Measurements from ENCODE around the gene NOL9.

Gene NOL9

GRCh38 chr1:6517435-6517851 is 36.9 kb downstream of the NOL9 start:
- Histone ChIP-seq H3K4me1 (ENCODE audit: insufficient read depth, low read length) (peaks cover 20% of the 10 kb centered on the region), H3K9me3 (ENCODE audit: low read length) (no peaks in the 10 kb centered on the region), H2AFZ (ENCODE audit: low read depth, low read length) (no peak overlapping the region), H3K36me3 (ENCODE audit: insufficient read depth, low read length) (no peaks in the 10 kb centered on the region), H3K4me3 (ENCODE audit: low read length) (no peak overlapping the region), H3K27me3 (ENCODE audit: insufficient read depth, low read length) (no peaks in the 10 kb centered on the region)

GRCh38 chr1:6515771-6516170 is 38.5 kb downstream of the NOL9 start:
- H3K4me3 ChIP-seq (ENCODE audit: low read length), result no peak overlapping the region

GRCh38 chr1:6513320-6513801 is 41.0 kb downstream of the NOL9 start:
- peaks cover 3% of the 10 kb centered on the region for H3K4me1 ChIP-seq (ENCODE audit: insufficient read depth, low read length)
- H3K36me3 ChIP-seq (ENCODE audit: insufficient read depth, low read length), result no peaks in the 10 kb centered on the region
- no peak overlapping the region for H2AFZ ChIP-seq (ENCODE audit: low read depth, low read length)
- H3K4me3 ChIP-seq (ENCODE audit: low read length), result no peak overlapping the region
- peaks cover 10% of the 10 kb centered on the region for H3K27me3 ChIP-seq (ENCODE audit: insufficient read depth, low read length)
- H3K9me3 ChIP-seq (ENCODE audit: low read length), result no peaks in the 10 kb centered on the region

More at GRCh38 chr1:6515771-6516170, 38.5 kb downstream of the NOL9 start:
- no peak overlapping the region for H2AFZ ChIP-seq (ENCODE audit: low read depth, low read length)
- H3K9me3 ChIP-seq (ENCODE audit: low read length), result no peaks in the 10 kb centered on the region
- no peaks in the 10 kb centered on the region for H3K27me3 ChIP-seq (ENCODE audit: insufficient read depth, low read length)
- H3K4me1 ChIP-seq (ENCODE audit: insufficient read depth, low read length), result peaks cover 18% of the 10 kb centered on the region
- no peaks in the 10 kb centered on the region for H3K36me3 ChIP-seq (ENCODE audit: insufficient read depth, low read length)

- Histone ChIP-seq H3K36me3 (ENCODE audit: insufficient read depth, low read length) (no peaks in the 10 kb centered on the region), H3K4me1 (ENCODE audit: insufficient read depth, low read length) (peaks cover 3% of the 10 kb centered on the region), H3K9me3 (ENCODE audit: low read length) (no peaks in the 10 kb centered on the region), H3K4me3 (ENCODE audit: low read length) (no peak overlapping the region), H3K27me3 (ENCODE audit: insufficient read depth, low read length) (peaks cover 14% of the 10 kb centered on the region), H2AFZ (ENCODE audit: low read depth, low read length) (no peak overlapping the region)
Observed at GRCh38 chr1:6512908-6513280, 41.4 kb downstream of the NOL9 start.

- Histone ChIP-seq H2AFZ (ENCODE audit: low read depth, low read length) (no peak overlapping the region), H3K4me1 (ENCODE audit: insufficient read depth, low read length) (peaks cover 3% of the 10 kb centered on the region), H3K4me3 (ENCODE audit: low read length) (no peak overlapping the region), H3K27me3 (ENCODE audit: insufficient read depth, low read length) (peaks cover 14% of the 10 kb centered on the region), H3K9me3 (ENCODE audit: low read length) (no peaks in the 10 kb centered on the region), H3K36me3 (ENCODE audit: insufficient read depth, low read length) (no peaks in the 10 kb centered on the region)
Observed at GRCh38 chr1:6512245-6512907, 41.9 kb downstream of the NOL9 start.

GRCh38 chr1:6511561-6512244 is 42.6 kb downstream of the NOL9 start:
- Histone ChIP-seq H3K9me3 (ENCODE audit: low read length) (no peaks in the 10 kb centered on the region), H3K36me3 (ENCODE audit: insufficient read depth, low read length) (no peaks in the 10 kb centered on the region), H3K27me3 (ENCODE audit: insufficient read depth, low read length) (peaks cover 16% of the 10 kb centered on the region), H3K4me1 (ENCODE audit: insufficient read depth, low read length) (peaks cover 8% of the 10 kb centered on the region), H2AFZ (ENCODE audit: low read depth, low read length) (no peak overlapping the region), H3K4me3 (ENCODE audit: low read length) (no peak overlapping the region)

- Histone ChIP-seq H3K27me3 (ENCODE audit: insufficient read depth, low read length) (peaks cover 16% of the 10 kb centered on the region), H3K4me3 (ENCODE audit: low read length) (no peak overlapping the region), H2AFZ (ENCODE audit: low read depth, low read length) (no peak overlapping the region), H3K9me3 (ENCODE audit: low read length) (no peaks in the 10 kb centered on the region), H3K4me1 (ENCODE audit: insufficient read depth, low read length) (peaks cover 14% of the 10 kb centered on the region), H3K36me3 (ENCODE audit: insufficient read depth, low read length) (no peaks in the 10 kb centered on the region)
Observed at GRCh38 chr1:6511056-6511455, 43.3 kb downstream of the NOL9 start.

- Histone ChIP-seq H3K9me3 (ENCODE audit: low read length) (no peaks in the 10 kb centered on the region), H3K27me3 (ENCODE audit: insufficient read depth, low read length) (peaks cover 19% of the 10 kb centered on the region), H2AFZ (ENCODE audit: low read depth, low read length) (no peak overlapping the region), H3K4me1 (ENCODE audit: insufficient read depth, low read length) (peaks cover 16% of the 10 kb centered on the region), H3K36me3 (ENCODE audit: insufficient read depth, low read length) (no peaks in the 10 kb centered on the region), H3K4me3 (ENCODE audit: low read length) (no peak overlapping the region)
Observed at GRCh38 chr1:6510493-6510892, 43.8 kb downstream of the NOL9 start.

GRCh38 chr1:6509919-6510291 is 44.4 kb downstream of the NOL9 start:
- Histone ChIP-seq H3K36me3 (ENCODE audit: insufficient read depth, low read length) (no peaks in the 10 kb centered on the region), H2AFZ (ENCODE audit: low read depth, low read length) (no peak overlapping the region), H3K27me3 (ENCODE audit: insufficient read depth, low read length) (peaks cover 19% of the 10 kb centered on the region), H3K9me3 (ENCODE audit: low read length) (no peaks in the 10 kb centered on the region), H3K4me3 (ENCODE audit: low read length) (no peak overlapping the region), H3K4me1 (ENCODE audit: insufficient read depth, low read length) (peaks cover 16% of the 10 kb centered on the region)

GRCh38 chr1:6509220-6509918 is 44.9 kb downstream of the NOL9 start:
- Histone ChIP-seq H3K27me3 (ENCODE audit: insufficient read depth, low read length) (peaks cover 19% of the 10 kb centered on the region), H3K36me3 (ENCODE audit: insufficient read depth, low read length) (no peaks in the 10 kb centered on the region), H2AFZ (ENCODE audit: low read depth, low read length) (no peak overlapping the region), H3K9me3 (ENCODE audit: low read length) (no peaks in the 10 kb centered on the region), H3K4me1 (ENCODE audit: insufficient read depth, low read length) (peaks cover 16% of the 10 kb centered on the region), H3K4me3 (ENCODE audit: low read length) (no peak overlapping the region)

GRCh38 chr1:6508816-6509189 is 45.5 kb downstream of the NOL9 start:
- Histone ChIP-seq H2AFZ (ENCODE audit: low read depth, low read length) (no peak overlapping the region), H3K27me3 (ENCODE audit: insufficient read depth, low read length) (peaks cover 19% of the 10 kb centered on the region), H3K9me3 (ENCODE audit: low read length) (no peaks in the 10 kb centered on the region)

GRCh38 chr1:6508154-6508815 is 46.0 kb downstream of the NOL9 start:
- peaks cover 19% of the 10 kb centered on the region for H3K27me3 ChIP-seq (ENCODE audit: insufficient read depth, low read length)
- no peaks in the 10 kb centered on the region for H3K36me3 ChIP-seq (ENCODE audit: insufficient read depth, low read length)
- H2AFZ ChIP-seq (ENCODE audit: low read depth, low read length), result no peak overlapping the region
- H3K9me3 ChIP-seq (ENCODE audit: low read length), result no peaks in the 10 kb centered on the region
- H3K4me1 ChIP-seq (ENCODE audit: insufficient read depth, low read length), result peaks cover 16% of the 10 kb centered on the region
- no peak overlapping the region for H3K4me3 ChIP-seq (ENCODE audit: low read length)

More at GRCh38 chr1:6508816-6509189, 45.5 kb downstream of the NOL9 start:
- no peaks in the 10 kb centered on the region for H3K36me3 ChIP-seq (ENCODE audit: insufficient read depth, low read length)
- peaks cover 16% of the 10 kb centered on the region for H3K4me1 ChIP-seq (ENCODE audit: insufficient read depth, low read length)
- no peak overlapping the region for H3K4me3 ChIP-seq (ENCODE audit: low read length)

GRCh38 chr1:6507461-6507911 is 46.8 kb downstream of the NOL9 start:
- Histone ChIP-seq H3K4me3 (ENCODE audit: low read length) (no peak overlapping the region), H3K9me3 (ENCODE audit: low read length) (no peaks in the 10 kb centered on the region), H3K4me1 (ENCODE audit: insufficient read depth, low read length) (peaks cover 16% of the 10 kb centered on the region), H3K27me3 (ENCODE audit: insufficient read depth, low read length) (peaks cover 19% of the 10 kb centered on the region), H3K36me3 (ENCODE audit: insufficient read depth, low read length) (no peaks in the 10 kb centered on the region), H2AFZ (ENCODE audit: low read depth, low read length) (no peak overlapping the region)

Data from neuron (in vitro differentiated cells).